ENCODE results near the gene PDE4D. TPM values are rescaled to one million over a fixed set of nuclear protein-coding genes. Genes with fewer than 3 reads are reported as not detected.

The PDE4D gene
- total and polyA plus RNA-seq, 2 donors (not counting 3 experiments of a cell fraction or from before 2014, with no cell fraction given): 34.5 to 51.2 TPM

DNA sequence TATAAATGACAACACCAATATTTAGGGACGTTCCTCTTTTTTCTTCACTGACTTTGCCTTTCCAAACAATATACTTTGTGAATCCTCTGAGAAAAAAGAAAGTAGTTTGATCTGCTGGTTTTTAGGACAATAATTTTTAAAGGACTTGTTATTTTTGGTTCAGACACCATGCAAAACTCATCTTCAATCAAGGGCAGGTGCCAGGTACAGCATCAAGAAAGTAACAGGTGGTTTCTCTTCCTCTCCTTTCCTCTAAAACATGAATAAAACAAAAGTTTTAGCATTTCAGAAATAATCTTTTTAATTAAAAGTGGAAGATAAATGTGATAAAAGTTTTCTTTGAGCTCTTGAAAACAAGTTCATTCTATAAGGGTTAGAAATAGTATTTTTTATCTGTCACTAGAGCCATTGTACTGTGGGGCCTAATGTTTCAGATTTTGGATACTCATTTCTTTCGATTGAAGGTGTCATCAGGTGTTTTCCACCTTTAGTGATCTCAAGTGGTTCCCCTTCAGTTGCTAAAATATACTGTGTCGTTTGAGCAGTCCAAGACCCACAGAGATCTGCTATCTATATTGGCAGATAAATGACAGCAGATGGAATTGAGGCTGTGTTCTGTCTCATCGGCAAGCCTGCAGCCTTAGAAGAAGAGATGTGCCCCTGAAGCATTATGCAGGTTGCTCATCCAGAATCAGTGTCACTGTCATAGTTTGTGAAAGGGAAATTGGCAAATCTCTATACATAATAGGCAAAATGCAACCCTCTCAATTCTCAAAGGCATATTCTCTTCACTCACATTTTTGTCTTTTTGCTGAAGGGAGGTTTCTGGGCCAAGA is 499.7 kb downstream of the PDE4D start:
- no peak overlapping the region for H3K27ac ChIP-seq (ENCODE audit: insufficient read depth, low read depth, low read length)
- dilution Hi-C loops (cut with MboI; ENCODE audit: extremely low pct_ligation_motif_present, low sequenced_read_pairs): no loop called here
- H3K4me1 ChIP-seq (ENCODE audit: control insufficient read depth, extremely low read depth, insufficient read depth, low read length): no peaks in the 10 kb centered on the region

More for the DNA sequence above, 499.7 kb downstream of the PDE4D start:
- no peak for TF ChIP-seq GATA2 (IDR thresholded peaks at IDR 0.05; ENCODE audit: insufficient read depth, insufficient read length, low read depth, low read length)
- TF ChIP-seq, protein P1, sequence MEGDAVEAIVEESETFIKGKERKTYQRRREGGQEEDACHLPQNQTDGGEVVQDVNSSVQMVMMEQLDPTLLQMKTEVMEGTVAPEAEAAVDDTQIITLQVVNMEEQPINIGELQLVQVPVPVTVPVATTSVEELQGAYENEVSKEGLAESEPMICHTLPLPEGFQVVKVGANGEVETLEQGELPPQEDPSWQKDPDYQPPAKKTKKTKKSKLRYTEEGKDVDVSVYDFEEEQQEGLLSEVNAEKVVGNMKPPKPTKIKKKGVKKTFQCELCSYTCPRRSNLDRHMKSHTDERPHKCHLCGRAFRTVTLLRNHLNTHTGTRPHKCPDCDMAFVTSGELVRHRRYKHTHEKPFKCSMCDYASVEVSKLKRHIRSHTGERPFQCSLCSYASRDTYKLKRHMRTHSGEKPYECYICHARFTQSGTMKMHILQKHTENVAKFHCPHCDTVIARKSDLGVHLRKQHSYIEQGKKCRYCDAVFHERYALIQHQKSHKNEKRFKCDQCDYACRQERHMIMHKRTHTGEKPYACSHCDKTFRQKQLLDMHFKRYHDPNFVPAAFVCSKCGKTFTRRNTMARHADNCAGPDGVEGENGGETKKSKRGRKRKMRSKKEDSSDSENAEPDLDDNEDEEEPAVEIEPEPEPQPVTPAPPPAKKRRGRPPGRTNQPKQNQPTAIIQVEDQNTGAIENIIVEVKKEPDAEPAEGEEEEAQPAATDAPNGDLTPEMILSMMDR (IDR thresholded peaks at IDR 0.05; ENCODE audit: extremely low read depth in 1 of 2, insufficient read depth in 1 of 2, low read depth in 1 of 2, low read length in 2 of 2): no peak
- TF ChIP-seq MYC (IDR thresholded peaks at IDR 0.05; ENCODE audit: low read depth, low read length): no peak
- no peak for TF ChIP-seq POLR2AphosphoS5 (IDR thresholded peaks at IDR 0.05; ENCODE audit: insufficient read depth, low read depth, low read length)
- TF ChIP-seq JUN (IDR thresholded peaks at IDR 0.05; ENCODE audit: borderline replicate concordance, insufficient read depth, insufficient read length, low read depth): no peak
- no peak for TF ChIP-seq EZH2 (IDR thresholded peaks at IDR 0.05; ENCODE audit: borderline replicate concordance, low read depth, low read length, severe bottlenecking)
- no peak for TF ChIP-seq FOS (IDR thresholded peaks at IDR 0.05; ENCODE audit: borderline replicate concordance, insufficient read depth, low read length)
- no peak for TF ChIP-seq POLR2A (IDR thresholded peaks at IDR 0.05; ENCODE audit: low read depth, low read length)
- TF ChIP-seq, protein P2, sequence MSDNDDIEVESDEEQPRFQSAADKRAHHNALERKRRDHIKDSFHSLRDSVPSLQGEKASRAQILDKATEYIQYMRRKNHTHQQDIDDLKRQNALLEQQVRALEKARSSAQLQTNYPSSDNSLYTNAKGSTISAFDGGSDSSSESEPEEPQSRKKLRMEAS (IDR thresholded peaks at IDR 0.05; ENCODE audit: insufficient read depth, insufficient read length): no peak
- no TSS peak for BruUV-seq (replicated peaks)
- POLR2A ChIA-PET: no interaction called here
- no peak overlapping the region for H3K4me2 ChIP-seq (ENCODE audit: insufficient read depth, low read length)
- no peaks in the 10 kb centered on the region for H4K20me1 ChIP-seq (replicated peaks; ENCODE audit: control insufficient read depth, extremely low read depth, insufficient read depth, low read length)
- DNase-seq (ENCODE audit: low read depth, low spot score) (no peak), FAIRE-seq (no peak)
- no peak overlapping the region for H3K9ac ChIP-seq (replicated peaks; ENCODE audit: extremely low read depth, insufficient read depth, low read length)
- H3K9me1 ChIP-seq (replicated peaks; ENCODE audit: control insufficient read depth, extremely low read depth, insufficient read depth, low read length): no peaks in the 10 kb centered on the region
- H2AFZ ChIP-seq (ENCODE audit: low read depth, low read length): no peak overlapping the region
- CTCF ChIA-PET: no interaction called here
- H3K9me3 ChIP-seq (replicated peaks; ENCODE audit: control insufficient read depth, insufficient read depth, low read length): no peaks in the 10 kb centered on the region
- no peaks in the 10 kb centered on the region for H3K79me2 ChIP-seq (ENCODE audit: control insufficient read depth, insufficient read depth, low read length)
- H3K27me3 ChIP-seq (ENCODE audit: control insufficient read depth in 2 of 2, insufficient read depth in 2 of 2, low read length in 2 of 2): no peaks in the 10 kb centered on the region
- intact Hi-C loops (cut with micrococcal nuclease): no loop called here
- no peaks in the 10 kb centered on the region for H3K36me3 ChIP-seq (ENCODE audit: control insufficient read depth in 2 of 2, extremely low read depth in 1 of 2, insufficient read depth in 2 of 2, low read length in 2 of 2)
- no peak overlapping the region for H3K4me3 ChIP-seq (replicated peaks in 1 of 3; ENCODE audit: insufficient read depth in 1 of 3, low read depth in 1 of 3, low read length in 3 of 3)

Data from endothelial cell of umbilical vein (primary cell).